ENCODE data around the gene CDON.

The CDON gene

DNA sequence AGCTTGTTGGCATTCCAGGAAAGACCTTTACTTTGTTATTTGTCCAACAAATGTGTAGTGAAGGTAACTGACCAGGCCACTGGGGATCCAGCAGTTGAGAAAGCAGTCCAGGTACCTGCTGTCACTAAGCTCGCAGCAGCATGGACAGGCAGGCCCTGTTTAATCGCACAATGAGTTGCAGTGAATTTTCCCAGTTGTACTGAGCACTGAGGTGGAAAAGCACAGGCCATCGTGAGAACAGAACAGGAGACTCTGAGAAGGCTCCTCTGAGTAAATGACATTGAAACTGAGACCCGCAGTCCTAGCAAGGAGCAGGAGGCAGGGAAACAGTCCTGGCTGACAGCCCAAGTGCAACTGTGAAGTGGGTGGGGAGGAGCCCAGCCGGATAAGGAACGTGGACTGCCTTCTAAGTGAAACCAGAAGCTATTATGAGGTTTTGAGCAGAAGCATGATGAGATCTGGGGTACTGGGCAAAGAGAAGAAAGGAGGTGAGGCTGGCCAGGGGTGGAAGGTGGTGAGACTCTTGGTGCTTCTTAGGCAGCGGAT is 39.8 kb upstream of the CDON start:
- Histone ChIP-seq H3K36me3 (ENCODE audit: control insufficient read depth in 5 of 5, insufficient read depth in 5 of 5, low read length in 5 of 5) (no peaks in the 10 kb centered on the region), H3K27ac (ENCODE audit: low read depth, low read length) (no peak overlapping the region), H3K4me3 (ENCODE audit: low read depth in 1 of 5, low read length in 5 of 5) (no peak overlapping the region), H3K9me3 (ENCODE audit: control insufficient read depth in 5 of 5, low read length in 5 of 5) (no peaks in the 10 kb centered on the region), H3K4me1 (ENCODE audit: control insufficient read depth in 5 of 5, insufficient read depth in 5 of 5, low read length in 5 of 5) (peaks cover 0 to 7% (median 6%) of the 10 kb centered on the region in 5 donors), H3K9ac (ENCODE audit: low read length in 5 of 5) (no peak overlapping the region), H3K27me3 (ENCODE audit: control insufficient read depth in 5 of 5, insufficient read depth in 4 of 5, low read length in 5 of 5) (no peaks in the 10 kb centered on the region)

DNA sequence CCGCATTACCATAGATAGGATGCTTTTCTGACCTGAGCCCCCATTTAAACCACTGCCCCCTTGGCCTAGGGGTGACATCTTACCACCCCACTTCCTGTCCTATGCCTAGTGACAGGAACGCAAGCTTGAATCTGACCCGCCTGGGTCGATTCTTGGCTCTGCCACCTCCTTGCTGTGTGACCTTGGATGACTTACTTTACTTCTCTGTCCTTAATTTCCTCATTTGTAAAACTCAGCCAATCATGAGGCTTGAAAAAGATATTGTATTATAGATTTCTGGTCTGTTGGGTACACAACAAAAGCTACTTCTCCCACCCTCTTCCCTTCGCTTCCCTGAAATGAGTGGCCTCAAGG is 39.2 kb upstream of the CDON start:
- H3K36me3 ChIP-seq (ENCODE audit: control insufficient read depth in 5 of 5, insufficient read depth in 5 of 5, low read length in 5 of 5): no peaks in the 10 kb centered on the region
- no peak overlapping the region for H3K27ac ChIP-seq (ENCODE audit: low read depth, low read length)
- H3K9ac ChIP-seq (ENCODE audit: low read length in 5 of 5): no peak overlapping the region
- no peaks in the 10 kb centered on the region for H3K27me3 ChIP-seq (ENCODE audit: control insufficient read depth in 5 of 5, insufficient read depth in 4 of 5, low read length in 5 of 5)
- no peak overlapping the region for H3K4me3 ChIP-seq (ENCODE audit: low read depth in 1 of 5, low read length in 5 of 5)
- H3K4me1 ChIP-seq (ENCODE audit: control insufficient read depth in 5 of 5, insufficient read depth in 5 of 5, low read length in 5 of 5): peaks cover 0 to 7% (median 6%) of the 10 kb centered on the region in 5 donors
- H3K9me3 ChIP-seq (ENCODE audit: control insufficient read depth in 5 of 5, low read length in 5 of 5): no peaks in the 10 kb centered on the region

DNA sequence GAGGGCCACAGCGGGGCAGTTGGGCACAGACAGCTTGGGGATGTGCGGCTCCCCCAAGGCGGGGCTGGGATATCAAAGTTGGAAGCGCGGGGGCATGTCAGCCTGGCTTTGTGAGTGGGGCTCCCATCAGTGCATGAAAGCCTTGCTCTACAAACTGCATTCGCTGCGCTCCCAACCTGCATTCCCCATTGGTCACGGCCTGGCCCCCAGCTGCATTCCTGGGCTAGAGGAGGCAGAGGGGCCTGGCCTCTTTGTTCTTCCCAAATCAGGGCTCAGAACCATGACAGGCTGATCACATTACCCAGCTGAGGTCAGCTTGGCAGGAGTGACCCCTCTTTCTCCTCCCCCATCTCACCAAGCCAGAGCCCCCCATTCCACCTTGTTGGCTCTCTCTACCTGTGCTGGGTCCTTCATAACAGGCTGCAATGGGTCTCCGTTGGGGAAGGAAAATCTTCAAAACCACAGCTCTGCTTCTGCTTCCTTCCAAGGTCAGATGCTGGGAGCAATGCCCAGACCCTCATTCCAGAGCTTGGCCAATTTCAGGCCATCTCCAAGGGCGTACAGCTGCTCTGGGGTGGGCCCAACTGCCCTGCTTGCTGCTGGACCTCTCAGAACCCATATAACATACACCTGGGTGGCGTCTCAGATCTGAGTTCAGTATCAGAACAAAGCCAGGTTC is 38.7 kb upstream of the CDON start:
- no peak overlapping the region for H3K27ac ChIP-seq (ENCODE audit: low read depth, low read length)

DNA sequence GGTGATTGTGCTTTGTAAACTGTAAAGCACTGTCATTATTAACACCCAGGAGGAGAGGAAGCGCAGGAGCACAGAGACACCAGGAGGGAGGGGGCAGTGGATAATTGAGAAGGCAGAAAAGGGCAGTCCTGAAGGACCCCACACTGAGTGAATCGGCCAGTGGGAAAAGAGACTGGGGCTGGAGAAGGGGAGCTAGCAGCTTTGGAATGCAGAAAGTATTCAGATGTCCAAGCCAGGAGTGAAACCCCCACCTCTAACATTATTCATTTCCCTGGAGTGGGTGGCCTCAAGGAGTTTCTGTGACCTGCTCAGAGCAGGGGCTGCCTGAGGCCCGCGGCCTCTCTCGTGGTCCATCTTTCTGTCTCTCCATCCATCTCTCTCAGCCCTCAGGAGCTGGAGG is 38.0 kb upstream of the CDON start:
- no peak overlapping the region for H3K9ac ChIP-seq (ENCODE audit: low read length in 5 of 5)
- peaks cover 0 to 7% (median 6%) of the 10 kb centered on the region in 5 donors for H3K4me1 ChIP-seq (ENCODE audit: control insufficient read depth in 5 of 5, insufficient read depth in 5 of 5, low read length in 5 of 5)
- no peaks in the 10 kb centered on the region for H3K36me3 ChIP-seq (ENCODE audit: control insufficient read depth in 5 of 5, insufficient read depth in 5 of 5, low read length in 5 of 5)
- no peaks in the 10 kb centered on the region for H3K27me3 ChIP-seq (ENCODE audit: control insufficient read depth in 5 of 5, insufficient read depth in 4 of 5, low read length in 5 of 5)
- H3K27ac ChIP-seq (ENCODE audit: low read depth, low read length): no peak overlapping the region
- H3K4me3 ChIP-seq (ENCODE audit: low read depth in 1 of 5, low read length in 5 of 5): no peak overlapping the region
- H3K9me3 ChIP-seq (ENCODE audit: control insufficient read depth in 5 of 5, low read length in 5 of 5): no peaks in the 10 kb centered on the region

More for the DNA sequence above, 38.7 kb upstream of the CDON start:
- H3K4me1 ChIP-seq (ENCODE audit: control insufficient read depth in 5 of 5, insufficient read depth in 5 of 5, low read length in 5 of 5): peaks cover 0 to 7% (median 6%) of the 10 kb centered on the region in 5 donors
- H3K36me3 ChIP-seq (ENCODE audit: control insufficient read depth in 5 of 5, insufficient read depth in 5 of 5, low read length in 5 of 5): no peaks in the 10 kb centered on the region
- H3K27me3 ChIP-seq (ENCODE audit: control insufficient read depth in 5 of 5, insufficient read depth in 4 of 5, low read length in 5 of 5): no peaks in the 10 kb centered on the region
- H3K4me3 ChIP-seq (ENCODE audit: low read depth in 1 of 5, low read length in 5 of 5): no peak overlapping the region
- H3K9ac ChIP-seq (ENCODE audit: low read length in 5 of 5): no peak overlapping the region
- no peaks in the 10 kb centered on the region for H3K9me3 ChIP-seq (ENCODE audit: control insufficient read depth in 5 of 5, low read length in 5 of 5)

DNA sequence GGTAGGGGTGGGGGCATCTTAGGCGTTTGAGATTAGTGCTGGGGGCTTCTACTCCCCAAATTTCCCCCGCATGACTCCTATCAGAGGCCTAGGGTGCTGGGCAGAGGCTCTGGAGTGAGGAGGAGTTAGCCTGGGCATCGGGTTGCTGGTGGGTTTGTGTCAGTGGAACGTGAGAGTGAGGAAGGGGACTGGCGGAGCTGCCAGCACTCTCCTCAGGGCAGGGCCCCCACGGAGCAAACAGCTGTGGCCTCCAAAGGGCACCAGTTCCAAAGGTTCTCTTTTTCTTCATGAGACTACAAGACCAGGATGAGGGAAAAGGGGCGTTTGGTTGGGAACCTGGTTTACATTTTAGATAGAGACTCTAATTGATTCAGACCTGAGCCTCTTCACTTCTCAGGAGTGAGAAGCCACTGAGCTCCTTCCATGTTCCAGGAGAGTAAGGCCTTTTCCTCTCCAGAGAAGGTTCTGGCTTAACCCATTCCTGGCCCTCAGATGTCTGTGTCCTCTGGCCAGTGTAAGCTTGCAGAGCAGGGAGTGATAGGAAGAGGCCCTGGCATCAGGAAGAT is 35.6 kb upstream of the CDON start:
- no peak overlapping the region for H3K27ac ChIP-seq (ENCODE audit: low read depth, low read length)
- H3K36me3 ChIP-seq (ENCODE audit: control insufficient read depth in 5 of 5, insufficient read depth in 5 of 5, low read length in 5 of 5): no peaks in the 10 kb centered on the region
- no peak overlapping the region for H3K4me3 ChIP-seq (ENCODE audit: low read depth in 1 of 5, low read length in 5 of 5)
- H3K4me1 ChIP-seq (ENCODE audit: control insufficient read depth in 5 of 5, insufficient read depth in 5 of 5, low read length in 5 of 5): peaks cover 0 to 7% (median 6%) of the 10 kb centered on the region in 5 donors
- no peak overlapping the region for H3K9ac ChIP-seq (ENCODE audit: low read length in 5 of 5)
- H3K27me3 ChIP-seq (ENCODE audit: control insufficient read depth in 5 of 5, insufficient read depth in 4 of 5, low read length in 5 of 5): no peaks in the 10 kb centered on the region
- H3K9me3 ChIP-seq (ENCODE audit: control insufficient read depth in 5 of 5, low read length in 5 of 5): no peaks in the 10 kb centered on the region

DNA sequence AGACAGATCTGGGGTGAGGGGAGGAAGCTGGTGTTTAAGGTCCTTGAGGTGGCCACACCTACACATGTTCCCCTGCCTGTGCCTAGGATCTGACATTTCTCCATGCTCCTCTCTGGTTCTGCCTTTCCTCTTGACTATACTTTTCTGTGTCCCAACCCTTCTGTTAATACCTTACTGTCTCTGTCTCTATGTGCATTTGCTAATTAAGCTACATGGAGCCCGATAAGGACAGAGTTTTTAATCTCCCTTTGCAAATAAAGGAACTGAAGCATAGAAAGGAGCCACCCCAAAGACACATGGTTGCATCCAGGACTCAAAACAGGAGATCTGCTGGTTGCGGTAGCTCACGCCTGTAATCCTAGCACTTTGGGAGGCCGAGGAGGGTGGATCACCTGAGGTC is 33.1 kb upstream of the CDON start:
- Histone ChIP-seq H3K4me3 (ENCODE audit: low read depth in 1 of 5, low read length in 5 of 5) (no peak overlapping the region), H3K9me3 (ENCODE audit: control insufficient read depth in 5 of 5, low read length in 5 of 5) (no peaks in the 10 kb centered on the region), H3K36me3 (ENCODE audit: control insufficient read depth in 5 of 5, insufficient read depth in 5 of 5, low read length in 5 of 5) (no peaks in the 10 kb centered on the region), H3K4me1 (ENCODE audit: control insufficient read depth in 5 of 5, insufficient read depth in 5 of 5, low read length in 5 of 5) (no peaks in the 10 kb centered on the region), H3K27ac (ENCODE audit: low read depth, low read length) (no peak overlapping the region), H3K9ac (ENCODE audit: low read length in 5 of 5) (no peak overlapping the region), H3K27me3 (ENCODE audit: control insufficient read depth in 5 of 5, insufficient read depth in 4 of 5, low read length in 5 of 5) (no peaks in the 10 kb centered on the region)

DNA sequence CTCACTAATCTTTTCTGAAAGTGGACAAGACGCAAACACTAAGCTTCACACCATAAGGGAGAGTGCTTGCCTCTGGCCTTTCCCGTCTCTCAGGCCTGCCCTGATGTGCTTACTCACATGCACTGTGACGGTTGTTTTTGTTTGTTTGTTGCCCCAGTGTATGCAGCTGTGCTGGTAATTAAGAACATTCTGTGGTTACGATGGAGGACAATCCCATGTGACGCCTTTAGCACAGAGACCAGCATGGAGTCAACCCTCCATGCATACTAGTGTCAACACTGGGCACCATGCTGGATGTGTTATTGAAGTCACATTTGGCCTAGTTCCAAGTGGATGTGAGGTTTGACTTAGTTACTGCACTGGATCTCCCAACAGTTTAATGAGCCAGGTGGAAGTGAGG is 27.8 kb upstream of the CDON start:
- no peaks in the 10 kb centered on the region for H3K9me3 ChIP-seq (ENCODE audit: control insufficient read depth in 5 of 5, low read length in 5 of 5)
- H3K9ac ChIP-seq (ENCODE audit: low read length in 5 of 5): no peak overlapping the region
- no peaks in the 10 kb centered on the region for H3K36me3 ChIP-seq (ENCODE audit: control insufficient read depth in 5 of 5, insufficient read depth in 5 of 5, low read length in 5 of 5)
- no peak overlapping the region for H3K27ac ChIP-seq (ENCODE audit: low read depth, low read length)
- H3K4me3 ChIP-seq (ENCODE audit: low read depth in 1 of 5, low read length in 5 of 5): no peak overlapping the region
- no peaks in the 10 kb centered on the region for H3K27me3 ChIP-seq (ENCODE audit: control insufficient read depth in 5 of 5, insufficient read depth in 4 of 5, low read length in 5 of 5)
- H3K4me1 ChIP-seq (ENCODE audit: control insufficient read depth in 5 of 5, insufficient read depth in 5 of 5, low read length in 5 of 5): no peaks in the 10 kb centered on the region

DNA sequence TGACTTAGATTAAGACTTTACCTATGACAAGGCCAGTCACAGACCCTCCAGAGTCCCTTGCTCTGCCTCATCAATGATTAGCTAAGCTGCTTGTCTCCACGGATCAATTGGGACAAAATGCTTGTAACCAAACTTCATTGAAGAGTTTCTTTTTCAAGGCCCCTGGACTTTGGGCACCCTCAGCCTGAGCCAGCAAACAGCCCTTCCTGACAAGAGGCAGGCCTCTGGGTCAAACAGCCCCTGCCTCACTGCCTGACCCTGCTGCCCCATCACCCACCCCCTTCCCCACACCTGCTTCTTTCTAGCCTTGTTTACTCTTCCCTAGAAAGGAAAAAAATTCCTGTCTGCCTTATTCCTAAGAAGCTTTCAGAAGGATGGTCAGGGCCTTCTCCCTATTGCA is 26.3 kb upstream of the CDON start:
- Histone ChIP-seq H3K4me3 (ENCODE audit: low read depth in 1 of 5, low read length in 5 of 5) (no peak overlapping the region), H3K27me3 (ENCODE audit: control insufficient read depth in 5 of 5, insufficient read depth in 4 of 5, low read length in 5 of 5) (no peaks in the 10 kb centered on the region), H3K36me3 (ENCODE audit: control insufficient read depth in 5 of 5, insufficient read depth in 5 of 5, low read length in 5 of 5) (no peaks in the 10 kb centered on the region), H3K27ac (ENCODE audit: low read depth, low read length) (no peak overlapping the region), H3K9ac (ENCODE audit: low read length in 5 of 5) (no peak overlapping the region), H3K4me1 (ENCODE audit: control insufficient read depth in 5 of 5, insufficient read depth in 5 of 5, low read length in 5 of 5) (no peaks in the 10 kb centered on the region), H3K9me3 (ENCODE audit: control insufficient read depth in 5 of 5, low read length in 5 of 5) (no peaks in the 10 kb centered on the region)

DNA sequence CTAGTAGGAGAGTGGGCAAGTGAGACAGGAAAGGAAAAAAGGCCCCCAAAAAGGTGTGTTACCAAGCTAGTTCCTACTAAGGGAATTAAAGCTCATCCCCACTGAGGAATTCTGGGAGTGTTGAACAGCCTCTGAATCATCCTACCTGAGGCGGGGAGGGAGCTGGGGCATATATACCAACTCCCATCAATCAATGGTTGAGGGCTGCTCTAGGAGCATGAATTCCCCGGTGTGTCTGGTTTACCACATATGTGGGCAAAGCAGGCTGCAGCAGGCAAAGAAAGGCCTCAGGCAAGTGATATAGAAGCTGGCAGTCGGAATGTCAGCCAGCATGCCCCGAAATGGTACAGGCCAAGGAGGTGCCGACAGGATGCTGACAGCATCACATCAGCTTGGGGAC is 23.6 kb upstream of the CDON start:
- Histone ChIP-seq H3K4me3 (ENCODE audit: low read depth in 1 of 5, low read length in 5 of 5) (no peak overlapping the region), H3K4me1 (ENCODE audit: control insufficient read depth in 5 of 5, insufficient read depth in 5 of 5, low read length in 5 of 5) (peaks cover 0 to 15% (median 10%) of the 10 kb centered on the region in 5 donors), H3K27ac (ENCODE audit: low read depth, low read length) (no peak overlapping the region), H3K9me3 (ENCODE audit: control insufficient read depth in 5 of 5, low read length in 5 of 5) (no peaks in the 10 kb centered on the region), H3K36me3 (ENCODE audit: control insufficient read depth in 5 of 5, insufficient read depth in 5 of 5, low read length in 5 of 5) (no peaks in the 10 kb centered on the region), H3K9ac (ENCODE audit: low read length in 5 of 5) (no peak overlapping the region), H3K27me3 (ENCODE audit: control insufficient read depth in 5 of 5, insufficient read depth in 4 of 5, low read length in 5 of 5) (no peaks in the 10 kb centered on the region)

DNA sequence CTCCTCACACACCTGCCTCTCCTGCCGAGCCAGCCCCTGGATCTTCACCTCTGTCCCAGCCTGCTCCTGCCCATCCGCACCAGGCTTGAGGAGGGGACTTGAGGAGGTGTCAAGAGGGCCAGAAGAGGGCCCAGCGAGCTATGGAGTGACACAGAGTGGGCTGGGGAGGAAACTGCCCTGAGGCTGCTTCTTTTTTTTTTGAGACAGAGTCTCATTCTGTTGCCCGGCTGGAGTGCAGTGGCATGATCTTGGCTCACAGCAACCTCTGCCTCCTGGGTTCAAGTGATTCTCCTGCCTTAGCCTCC is 21.9 kb upstream of the CDON start:
- no peaks in the 10 kb centered on the region for H3K36me3 ChIP-seq (ENCODE audit: control insufficient read depth in 5 of 5, insufficient read depth in 5 of 5, low read length in 5 of 5)
- H3K27me3 ChIP-seq (ENCODE audit: control insufficient read depth in 5 of 5, insufficient read depth in 4 of 5, low read length in 5 of 5): no peaks in the 10 kb centered on the region
- H3K4me1 ChIP-seq (ENCODE audit: control insufficient read depth in 5 of 5, insufficient read depth in 5 of 5, low read length in 5 of 5): peaks cover 0 to 25% (median 16%) of the 10 kb centered on the region in 5 donors
- H3K9me3 ChIP-seq (ENCODE audit: control insufficient read depth in 5 of 5, low read length in 5 of 5): no peaks in the 10 kb centered on the region
- no peak overlapping the region for H3K27ac ChIP-seq (ENCODE audit: low read depth, low read length)
- H3K4me3 ChIP-seq (ENCODE audit: low read depth in 1 of 5, low read length in 5 of 5): no peak overlapping the region
- H3K9ac ChIP-seq (ENCODE audit: low read length in 5 of 5): no peak overlapping the region
